Sigmoid colon (tissue), 4 donors: ENCODE results near the gene CTIF.

ENCODE experiments used
- CTCF ChIP-seq, 4 experiments: fragments of 450-650 bp in 3 of 4; fragments of 200-600 bp in 1 of 4; IDR thresholded peaks; one replicate each; pipeline ENCODE4 v1.5.1; 2016 to 2019; ENCODE audit warnings: antibody characterized with exemption in 4 of 4, mild to moderate bottlenecking in 3 of 4, moderate library complexity in 2 of 4
- EP300 ChIP-seq, 4 donors: sonication (generic); formaldehyde crosslinking; IDR thresholded peaks; one replicate each; pipeline ENCODE4 v1.6.1; 2017; ENCODE audit warnings: antibody characterized with exemption in 4 of 4
- POLR2A ChIP-seq, 2 donors: fragments of 450-650 bp; IDR thresholded peaks; one replicate each; pipeline ENCODE4 v1.6.1; 2016; ENCODE audit warnings: antibody characterized with exemption in 2 of 2, mild to moderate bottlenecking in 2 of 2, moderate library complexity in 2 of 2
- POLR2AphosphoS5 ChIP-seq, 4 donors: sonication (generic); formaldehyde crosslinking; IDR thresholded peaks; one replicate each; pipeline ENCODE4 v1.6.1; 2017; ENCODE audit warnings: antibody characterized with exemption in 4 of 4

DNA sequence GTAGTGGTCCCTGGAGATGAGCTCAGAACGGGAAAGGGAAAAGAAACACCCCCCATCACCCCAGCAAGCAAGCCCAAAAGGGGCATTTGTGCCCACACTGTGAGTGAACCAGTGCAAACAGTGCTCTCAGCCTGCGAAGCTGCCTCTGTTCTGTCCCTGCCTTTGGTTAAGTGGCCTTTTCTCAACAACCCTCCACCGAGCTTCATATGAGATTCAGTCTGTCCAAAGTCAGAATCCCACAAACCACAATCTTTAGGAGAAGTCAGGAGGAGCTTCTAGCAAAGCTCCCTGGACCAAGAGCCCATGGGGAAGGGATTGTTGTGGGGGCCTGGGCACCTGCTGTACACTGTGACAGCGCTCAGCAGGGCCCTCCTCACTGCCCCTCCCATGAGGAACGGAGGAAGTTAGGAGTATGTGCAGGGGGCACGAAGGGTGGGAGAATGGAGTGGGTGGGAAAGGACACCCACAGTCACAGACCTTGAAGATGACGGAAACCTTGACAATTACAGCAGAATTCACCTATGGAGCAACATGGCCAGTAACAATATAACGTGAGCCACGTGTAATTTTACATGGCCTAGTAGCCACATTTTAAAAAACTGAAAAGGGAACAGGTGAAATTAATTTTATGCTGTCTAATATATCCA, 292.4 kb downstream of the CTIF start:
- TF ChIP-seq CTCF (IDR thresholded peaks at IDR 0.05): no peak
- no peak for TF ChIP-seq EP300 (IDR thresholded peaks at IDR 0.05)
- TF ChIP-seq POLR2A (IDR thresholded peaks at IDR 0.05): no peak
- TF ChIP-seq POLR2AphosphoS5 (IDR thresholded peaks at IDR 0.05): no peak
